ENCODE results near the gene CA10.

CA10 gene

DNA sequence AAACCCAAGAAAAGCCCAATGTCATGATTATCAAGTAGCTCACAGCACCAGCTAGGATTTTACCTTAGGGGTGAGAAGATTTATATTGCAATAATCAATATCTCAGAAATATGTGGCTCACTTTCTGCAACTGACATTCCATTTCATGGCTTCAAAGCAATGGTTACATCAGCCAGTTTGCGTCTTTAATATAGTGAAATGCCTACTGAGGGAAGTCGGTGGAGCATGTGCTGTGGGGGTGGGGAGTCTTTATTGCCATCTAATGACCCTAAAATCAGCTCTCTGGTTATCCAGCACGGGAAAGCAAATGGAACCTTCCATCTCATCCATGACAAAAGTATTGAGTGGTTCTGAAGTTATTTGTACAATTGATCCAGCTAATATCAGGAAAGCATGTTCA, 395.5 kb downstream of the CA10 start:
- H3K4me3 ChIP-seq (ENCODE audit: low read depth, low read length): no peak overlapping the region
- in situ Hi-C loops (cut with HindIII; ENCODE audit: low sequenced_read_pairs): no loop called here
- DNase-seq (ENCODE audit: low read depth, low spot score): no peak
- TF ChIP-seq, protein P1, sequence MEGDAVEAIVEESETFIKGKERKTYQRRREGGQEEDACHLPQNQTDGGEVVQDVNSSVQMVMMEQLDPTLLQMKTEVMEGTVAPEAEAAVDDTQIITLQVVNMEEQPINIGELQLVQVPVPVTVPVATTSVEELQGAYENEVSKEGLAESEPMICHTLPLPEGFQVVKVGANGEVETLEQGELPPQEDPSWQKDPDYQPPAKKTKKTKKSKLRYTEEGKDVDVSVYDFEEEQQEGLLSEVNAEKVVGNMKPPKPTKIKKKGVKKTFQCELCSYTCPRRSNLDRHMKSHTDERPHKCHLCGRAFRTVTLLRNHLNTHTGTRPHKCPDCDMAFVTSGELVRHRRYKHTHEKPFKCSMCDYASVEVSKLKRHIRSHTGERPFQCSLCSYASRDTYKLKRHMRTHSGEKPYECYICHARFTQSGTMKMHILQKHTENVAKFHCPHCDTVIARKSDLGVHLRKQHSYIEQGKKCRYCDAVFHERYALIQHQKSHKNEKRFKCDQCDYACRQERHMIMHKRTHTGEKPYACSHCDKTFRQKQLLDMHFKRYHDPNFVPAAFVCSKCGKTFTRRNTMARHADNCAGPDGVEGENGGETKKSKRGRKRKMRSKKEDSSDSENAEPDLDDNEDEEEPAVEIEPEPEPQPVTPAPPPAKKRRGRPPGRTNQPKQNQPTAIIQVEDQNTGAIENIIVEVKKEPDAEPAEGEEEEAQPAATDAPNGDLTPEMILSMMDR (IDR thresholded peaks at IDR 0.05; ENCODE audit: low read depth, low read length): no peak

DNA sequence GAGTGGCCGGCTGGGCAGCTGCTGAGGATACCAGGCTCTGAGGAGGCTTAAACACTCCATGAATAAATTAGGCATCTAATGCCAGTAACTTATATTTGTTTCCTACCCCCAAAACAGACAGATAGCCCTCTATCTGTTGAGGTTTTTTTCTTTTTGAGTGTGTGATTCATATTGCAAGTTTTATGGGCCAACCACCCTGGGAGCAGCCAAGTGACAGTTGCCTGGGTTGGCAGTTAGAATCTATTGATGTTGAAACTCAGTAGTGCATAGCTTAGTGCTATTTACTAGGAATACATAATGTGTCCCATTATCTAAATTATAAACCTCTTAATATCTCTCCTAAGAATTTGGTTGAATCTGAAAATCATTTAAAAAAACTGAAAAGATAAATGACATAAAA, 397.4 kb downstream of the CA10 start:
- no peak overlapping the region for H3K4me3 ChIP-seq (ENCODE audit: low read depth, low read length)
- TF ChIP-seq, protein P1 (IDR thresholded peaks at IDR 0.05; ENCODE audit: low read depth, low read length): no peak
- in situ Hi-C loops (cut with HindIII; ENCODE audit: low sequenced_read_pairs): no loop called here

DNA sequence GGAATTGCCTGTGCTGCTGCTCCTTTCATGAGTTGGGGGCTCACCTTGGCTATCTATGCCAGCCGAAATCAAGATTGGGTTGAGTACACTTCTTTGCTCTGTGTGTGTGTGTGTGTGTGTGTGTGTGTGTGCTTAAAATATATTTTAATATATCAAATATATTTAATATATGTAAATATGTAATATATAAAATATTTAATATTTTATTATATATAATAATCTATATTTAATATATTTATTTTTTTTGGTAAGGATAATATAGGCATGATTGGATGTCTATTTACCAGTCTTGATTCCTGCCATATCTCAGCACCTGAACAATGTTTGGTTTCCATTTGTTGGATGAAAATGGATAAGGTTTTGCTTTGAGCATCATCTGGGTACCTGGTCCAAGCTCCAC, 399.3 kb downstream of the CA10 start:
- in situ Hi-C loops (cut with HindIII; ENCODE audit: low sequenced_read_pairs): no loop called here
- TF ChIP-seq, protein P1 (IDR thresholded peaks at IDR 0.05; ENCODE audit: low read depth, low read length): no peak
- no peak overlapping the region for H3K4me3 ChIP-seq (ENCODE audit: low read depth, low read length)
- no peak for DNase-seq (ENCODE audit: low read depth, low spot score)

More for the DNA sequence above, 397.4 kb downstream of the CA10 start:
- DNase-seq (ENCODE audit: low read depth, low spot score): no peak

DNA sequence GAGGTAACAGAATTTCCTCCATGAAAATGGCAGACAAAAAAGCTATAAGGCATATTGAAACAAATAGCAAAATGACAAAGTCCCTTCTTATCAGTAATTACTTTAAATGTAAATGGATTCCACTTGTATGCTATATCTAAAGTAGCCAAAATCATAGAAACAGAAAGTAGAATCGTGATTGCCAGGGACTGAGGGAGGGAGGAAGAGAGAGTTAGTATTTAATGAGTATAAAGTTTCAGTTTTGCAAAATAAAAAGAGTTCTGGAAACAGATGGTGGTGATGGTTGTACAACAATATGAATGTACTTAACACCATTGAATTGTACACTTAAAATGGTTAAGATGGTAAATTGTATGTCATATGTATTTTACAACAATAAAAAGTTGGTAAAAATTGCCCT, 407.4 kb downstream of the CA10 start:
- in situ Hi-C loops (cut with HindIII; ENCODE audit: low sequenced_read_pairs): no loop called here
- TF ChIP-seq, protein P1 (IDR thresholded peaks at IDR 0.05; ENCODE audit: low read depth, low read length): no peak
- H3K4me3 ChIP-seq (ENCODE audit: low read depth, low read length): no peak overlapping the region
- DNase-seq (ENCODE audit: low read depth, low spot score): no peak

DNA sequence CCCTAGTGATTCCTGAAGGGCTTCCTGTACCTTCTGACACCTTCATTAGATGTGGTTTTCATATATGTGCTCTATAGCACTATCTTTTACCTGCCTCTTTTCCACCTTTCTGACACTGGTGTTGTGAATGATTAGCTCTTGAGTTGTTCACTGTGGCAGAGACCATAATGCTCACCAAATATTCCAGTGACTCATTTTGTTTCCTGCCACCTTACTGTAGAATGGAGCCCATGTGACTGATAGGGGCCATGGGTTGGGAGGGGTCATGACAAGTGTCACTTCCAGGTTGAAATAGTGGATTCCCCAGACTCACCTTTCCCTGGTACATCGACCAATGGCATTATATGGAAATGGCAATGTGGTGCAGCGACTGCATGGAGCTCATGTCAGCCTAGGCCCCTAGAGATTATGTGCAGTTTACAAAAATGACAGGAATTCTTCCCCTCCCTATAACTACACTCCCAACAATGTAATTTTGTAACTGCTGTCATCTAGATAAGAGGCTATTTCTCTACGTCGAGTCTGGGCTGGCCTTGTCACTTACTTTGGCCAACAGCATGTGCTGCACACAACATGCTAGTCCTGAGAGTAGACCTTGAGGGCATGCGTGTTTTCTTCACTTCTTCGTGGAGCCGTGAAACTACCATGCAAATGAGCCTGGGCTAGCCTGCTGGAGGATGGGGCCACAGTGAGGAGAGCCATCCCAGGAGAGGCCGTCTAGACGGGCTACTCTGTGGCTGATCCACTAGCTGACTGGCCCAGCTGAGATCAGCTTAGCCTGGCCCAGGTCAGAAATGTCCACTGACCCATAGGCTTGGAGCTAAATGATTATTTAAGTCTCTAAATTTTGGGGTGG, 409.5 kb downstream of the CA10 start:
- TF ChIP-seq, protein P1 (IDR thresholded peaks at IDR 0.05; ENCODE audit: low read depth, low read length): no peak
- H3K4me3 ChIP-seq (ENCODE audit: low read depth, low read length): no peak overlapping the region
- no peak for DNase-seq (ENCODE audit: low read depth, low spot score)
- in situ Hi-C loops (cut with HindIII; ENCODE audit: low sequenced_read_pairs): no loop called here

DNA sequence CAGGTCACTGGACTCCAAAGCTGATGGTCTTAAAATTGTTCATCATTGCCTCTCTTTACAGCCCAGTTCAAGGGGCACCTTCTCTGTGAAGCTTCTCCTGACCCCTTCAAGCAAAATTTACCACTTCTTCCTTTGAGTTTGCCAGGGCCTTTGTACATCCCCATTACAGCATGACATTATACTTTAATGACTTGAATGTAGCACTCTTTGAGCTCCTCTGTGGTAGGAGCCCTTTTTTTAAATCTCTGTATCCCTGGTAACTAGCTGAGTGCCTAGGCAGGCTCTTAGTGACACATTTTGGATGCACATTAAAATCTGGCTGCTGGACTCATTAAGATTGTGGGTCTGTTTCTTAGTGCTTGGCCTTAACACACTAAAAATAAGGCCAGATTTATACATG, 412.1 kb downstream of the CA10 start:
- H3K4me3 ChIP-seq (ENCODE audit: low read depth, low read length): no peak overlapping the region
- TF ChIP-seq, protein P1 (IDR thresholded peaks at IDR 0.05; ENCODE audit: low read depth, low read length): no peak
- no peak for DNase-seq (ENCODE audit: low read depth, low spot score)
- in situ Hi-C loops (cut with HindIII; ENCODE audit: low sequenced_read_pairs): no loop called here
